GM23338 (cell line): Measurements from ENCODE around the gene TXNDC17. TPM values are rescaled to one million over a fixed set of nuclear protein-coding genes. Genes with fewer than 3 reads are reported as not detected.

Source experiments
- ATAC-seq: fragments of 200-7000 bp; cut with Tn5 transposase; 3 replicates; pipeline ENCODE4 v1.9.1; 2020
- DNase-seq: peaks from one replicate; pipeline ENCODE4 v3.0.0-alpha.2; 2015; ENCODE audit warnings: low spot score
- H2AFZ ChIP-seq: fragments of 200-600 bp; sonication (generic); 2 replicates; pipeline ENCODE4 v1.8.0; 2016; ENCODE audit warnings: antibody characterized with exemption, mild to moderate bottlenecking, moderate library complexity
- H3F3A ChIP-seq: fragments of 200-600 bp; sonication (generic); replicated peaks from 2 replicates; pipeline ENCODE4 v1.8.0; 2017; ENCODE audit warnings: antibody characterized with exemption, mixed run types, low read depth
- H3K27ac ChIP-seq: fragments of 200-600 bp; sonication (generic); 2 replicates; pipeline ENCODE4 v1.6.1; 2016; ENCODE audit warnings: low read depth
- H3K27me3 ChIP-seq: fragments of 200-600 bp; sonication (generic); 2 replicates; pipeline ENCODE4 v1.8.0; 2016; ENCODE audit warnings: mild to moderate bottlenecking, mixed run types, moderate library complexity; ENCODE audit not compliant: insufficient read depth
- H3K36me3 ChIP-seq: fragments of 200-600 bp; sonication (generic); 2 replicates; pipeline ENCODE4 v1.8.0; 2016; ENCODE audit warnings: mild to moderate bottlenecking; ENCODE audit not compliant: insufficient read depth
- H3K4me1 ChIP-seq: fragments of 200-600 bp; sonication (generic); 2 replicates; pipeline ENCODE4 v1.8.0; 2016; ENCODE audit warnings: mild to moderate bottlenecking, moderate library complexity; ENCODE audit not compliant: insufficient read depth
- H3K4me2 ChIP-seq: fragments of 200-600 bp; sonication (generic); 2 replicates; pipeline ENCODE4 v1.7.1; 2017; ENCODE audit warnings: mixed run types
- H3K4me3 ChIP-seq: fragments of 200-600 bp; sonication (generic); 2 replicates; pipeline ENCODE4 v1.6.1; 2016; ENCODE audit warnings: mixed run types
- H3K79me2 ChIP-seq: fragments of 200-600 bp; sonication (generic); replicated peaks from 2 replicates; pipeline ENCODE4 v1.8.0; 2017; ENCODE audit warnings: mild to moderate bottlenecking; ENCODE audit not compliant: insufficient read depth
- H3K9me2 ChIP-seq: fragments of 200-600 bp; sonication (generic); 2 replicates; pipeline ENCODE4 v1.8.0; 2017; ENCODE audit not compliant: insufficient read depth
- H4K20me1 ChIP-seq: fragments of 200-600 bp; sonication (generic); replicated peaks from 2 replicates; pipeline ENCODE4 v1.8.0; 2017; ENCODE audit warnings: mild to moderate bottlenecking; ENCODE audit not compliant: insufficient read depth
- H3K27ac Mint-ChIP-seq: 2 replicates; pipeline ENCODE4 v1.8.0; 2020; ENCODE audit warnings: inconsistent platforms, mild to moderate bottlenecking, moderate library complexity, mixed read lengths
- H3K27me3 Mint-ChIP-seq: 3 replicates; pipeline ENCODE4 v1.8.0; 2022; ENCODE audit warnings: low read depth, mild to moderate bottlenecking, moderate library complexity, mixed read lengths, inconsistent platforms; ENCODE audit not compliant: insufficient read depth, poor library complexity
- H3K36me3 Mint-ChIP-seq: 3 replicates; pipeline ENCODE4 v1.8.0; 2021; ENCODE audit warnings: low read depth, mild to moderate bottlenecking, inconsistent platforms, moderate library complexity, mixed read lengths
- H3K4me1 Mint-ChIP-seq: 3 replicates; pipeline ENCODE4 v1.8.0; 2020; ENCODE audit warnings: mild to moderate bottlenecking, inconsistent platforms, mixed read lengths
- H3K4me3 Mint-ChIP-seq: 3 replicates; pipeline ENCODE4 v1.8.0; 2021; ENCODE audit warnings: moderate library complexity, mild to moderate bottlenecking, inconsistent platforms, mixed read lengths
- H3K9me3 Mint-ChIP-seq: 3 replicates; pipeline ENCODE4 v1.8.0; 2020; ENCODE audit warnings: moderate library complexity, mild to moderate bottlenecking, inconsistent platforms, mixed read lengths
- CREB1 ChIP-seq: fragments of 250-450 bp; sonication (Bioruptor Pico); IDR thresholded peaks from 2 replicates; pipeline ENCODE4 v1.5.0; 2020; ENCODE audit warnings: low read depth, mild to moderate bottlenecking, moderate library complexity
- CTCF ChIP-seq, 2 experiments: fragments of 200-600 bp in 1 of 2; sonication (generic) in 1 of 2; conservative IDR thresholded peaks; 2 replicates each; pipeline versions ENCODE4 v1.5.1 to v1.6.1; 2016 to 2017; ENCODE audit warnings: antibody characterized with exemption in 2 of 2, low read depth in 2 of 2, mild to moderate bottlenecking in 2 of 2, moderate library complexity in 1 of 2
- EZH2 ChIP-seq: fragments of 200-600 bp; sonication (generic); IDR thresholded peaks from one replicate; pipeline ENCODE4 v1.8.0; 2017; ENCODE audit warnings: antibody characterized with exemption, mild to moderate bottlenecking, low read depth; ENCODE audit not compliant: unreplicated experiment
- EZH2phosphoT487 ChIP-seq: fragments of 200-600 bp; sonication (generic); IDR thresholded peaks from one replicate; pipeline ENCODE4 v1.8.1; 2018; ENCODE audit warnings: antibody characterized with exemption; ENCODE audit not compliant: unreplicated experiment
- JUNB ChIP-seq: IDR thresholded peaks from one replicate; pipeline ENCODE4 v1.6.1; 2016; ENCODE audit warnings: antibody characterized with exemption; ENCODE audit not compliant: unreplicated experiment
- NANOG ChIP-seq: IDR thresholded peaks from 2 replicates; pipeline ENCODE4 v1.6.1; 2016; ENCODE audit warnings: antibody characterized with exemption, borderline replicate concordance
- POLR2AphosphoS5 ChIP-seq: IDR thresholded peaks from 2 replicates; pipeline ENCODE4 v1.6.1; 2016; ENCODE audit warnings: antibody characterized with exemption, low read depth
- REST ChIP-seq: IDR thresholded peaks from one replicate; pipeline ENCODE4 v1.6.1; 2018; ENCODE audit warnings: antibody characterized with exemption; ENCODE audit not compliant: unreplicated experiment
- STAT1 ChIP-seq: IDR thresholded peaks from one replicate; pipeline ENCODE4 v1.6.1; 2016; ENCODE audit warnings: antibody characterized with exemption; ENCODE audit not compliant: unreplicated experiment
- ZNF114 ChIP-seq: fragments of 250-450 bp; sonication (Bioruptor Pico); IDR thresholded peaks from 2 replicates; pipeline ENCODE4 v1.5.0; 2020; ENCODE audit warnings: mild to moderate bottlenecking, moderate library complexity
- ZNF331 ChIP-seq: fragments of 250-450 bp; sonication (Bioruptor Pico); IDR thresholded peaks from 2 replicates; pipeline ENCODE4 v1.5.0; 2020; ENCODE audit warnings: low read depth, mild to moderate bottlenecking, moderate library complexity
- polyA plus RNA-seq: library from polyadenylated mRNA; unstranded; fragments of >200 nt; fragmentation: Nextera tagmentation; extraction: Ambion mirVana; gene quantifications from 2 replicates; pipeline ENCODE4 v1.2.1, GENCODE V29; 2016
- total RNA-seq: library from RNA; depleted of rRNA; stranded (reverse); fragments of >200 nt; shearing (Covaris generic); gene quantifications from 2 replicates; pipeline ENCODE4 v1.2.3, GENCODE V29; 2014
- TF ChIP-seq, protein P1 (sequence below): IDR thresholded peaks from 2 replicates; pipeline ENCODE4 v1.6.1; 2016; ENCODE audit warnings: antibody characterized with exemption
- TF ChIP-seq, protein P2 (sequence below): fragments of 250-450 bp; sonication (Bioruptor Pico); IDR thresholded peaks from 2 replicates; pipeline ENCODE4 v1.5.0; 2020; ENCODE audit warnings: mild to moderate bottlenecking, moderate library complexity

TXNDC17 gene
- total and polyA plus RNA-seq, 2 experiments from 2014 or later: 202 to 887 TPM

DNA sequence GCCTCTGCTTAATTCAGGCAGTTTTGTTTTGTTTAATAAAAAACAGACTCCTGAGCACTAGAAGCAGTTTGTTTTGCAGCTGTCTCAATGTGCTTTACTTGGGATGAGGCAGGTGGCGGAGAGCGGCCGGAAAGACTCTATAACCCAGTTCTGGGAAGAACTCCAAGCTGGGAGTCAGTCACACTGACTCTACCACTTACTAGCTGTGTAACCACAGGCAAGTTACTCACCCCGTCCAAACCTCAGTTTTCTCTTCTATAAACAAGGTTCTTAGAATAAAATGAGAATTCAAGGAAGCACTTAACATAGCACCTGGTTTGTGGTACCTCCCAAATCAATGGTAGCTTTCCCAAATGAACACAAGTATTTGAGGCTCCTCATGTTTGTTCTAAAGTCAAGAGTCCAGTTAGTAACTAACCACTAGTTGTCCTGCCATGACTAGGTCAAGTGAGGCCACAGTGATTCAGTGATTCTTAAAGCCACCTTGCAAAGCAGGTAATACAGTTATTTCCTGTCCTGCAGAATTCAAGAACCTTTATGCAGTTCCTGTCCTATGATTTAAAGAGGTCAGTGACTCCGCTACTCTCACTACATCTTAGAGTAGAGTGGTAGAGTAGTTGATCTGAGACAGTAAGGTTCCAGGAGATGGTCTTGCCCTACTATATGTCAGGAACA, 2.7 kb downstream of the TXNDC17 start:
- no peak overlapping the region for H2AFZ ChIP-seq
- H3K4me2 ChIP-seq: no peak overlapping the region
- peaks cover 9% of the 10 kb centered on the region for H3K27me3 Mint-ChIP-seq
- peaks cover 12% of the 10 kb centered on the region for H3K4me1 ChIP-seq
- H3K27ac ChIP-seq: no peak overlapping the region
- no peak for ATAC-seq
- peaks cover 65% of the 10 kb centered on the region for H3K79me2 ChIP-seq
- H3K27me3 ChIP-seq: no peaks in the 10 kb centered on the region
- no peaks in the 10 kb centered on the region for H3K9me2 ChIP-seq
- H3K27ac Mint-ChIP-seq: no peak overlapping the region
- H4K20me1 ChIP-seq: peaks cover 26% of the 10 kb centered on the region
- TF ChIP-seq POLR2AphosphoS5: no peak
- no peak for TF ChIP-seq EZH2
- no peak for TF ChIP-seq EZH2phosphoT487
- no peak for TF ChIP-seq JUNB
- TF ChIP-seq ZNF331 (CRISPR knock-in tag): no peak
- TF ChIP-seq ZNF114 (CRISPR knock-in tag): no peak
- no peak for TF ChIP-seq CTCF (conservative IDR thresholded peaks at IDR 0.05; ENCODE audit: low read depth in 2 of 2)
- TF ChIP-seq, protein P1, sequence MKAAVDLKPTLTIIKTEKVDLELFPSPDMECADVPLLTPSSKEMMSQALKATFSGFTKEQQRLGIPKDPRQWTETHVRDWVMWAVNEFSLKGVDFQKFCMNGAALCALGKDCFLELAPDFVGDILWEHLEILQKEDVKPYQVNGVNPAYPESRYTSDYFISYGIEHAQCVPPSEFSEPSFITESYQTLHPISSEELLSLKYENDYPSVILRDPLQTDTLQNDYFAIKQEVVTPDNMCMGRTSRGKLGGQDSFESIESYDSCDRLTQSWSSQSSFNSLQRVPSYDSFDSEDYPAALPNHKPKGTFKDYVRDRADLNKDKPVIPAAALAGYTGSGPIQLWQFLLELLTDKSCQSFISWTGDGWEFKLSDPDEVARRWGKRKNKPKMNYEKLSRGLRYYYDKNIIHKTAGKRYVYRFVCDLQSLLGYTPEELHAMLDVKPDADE: no peak
- no peak for TF ChIP-seq NANOG
- TF ChIP-seq STAT1: no peak
- TF ChIP-seq REST: no peak
- TF ChIP-seq CREB1 (CRISPR knock-in tag): no peak
- TF ChIP-seq, protein P2, sequence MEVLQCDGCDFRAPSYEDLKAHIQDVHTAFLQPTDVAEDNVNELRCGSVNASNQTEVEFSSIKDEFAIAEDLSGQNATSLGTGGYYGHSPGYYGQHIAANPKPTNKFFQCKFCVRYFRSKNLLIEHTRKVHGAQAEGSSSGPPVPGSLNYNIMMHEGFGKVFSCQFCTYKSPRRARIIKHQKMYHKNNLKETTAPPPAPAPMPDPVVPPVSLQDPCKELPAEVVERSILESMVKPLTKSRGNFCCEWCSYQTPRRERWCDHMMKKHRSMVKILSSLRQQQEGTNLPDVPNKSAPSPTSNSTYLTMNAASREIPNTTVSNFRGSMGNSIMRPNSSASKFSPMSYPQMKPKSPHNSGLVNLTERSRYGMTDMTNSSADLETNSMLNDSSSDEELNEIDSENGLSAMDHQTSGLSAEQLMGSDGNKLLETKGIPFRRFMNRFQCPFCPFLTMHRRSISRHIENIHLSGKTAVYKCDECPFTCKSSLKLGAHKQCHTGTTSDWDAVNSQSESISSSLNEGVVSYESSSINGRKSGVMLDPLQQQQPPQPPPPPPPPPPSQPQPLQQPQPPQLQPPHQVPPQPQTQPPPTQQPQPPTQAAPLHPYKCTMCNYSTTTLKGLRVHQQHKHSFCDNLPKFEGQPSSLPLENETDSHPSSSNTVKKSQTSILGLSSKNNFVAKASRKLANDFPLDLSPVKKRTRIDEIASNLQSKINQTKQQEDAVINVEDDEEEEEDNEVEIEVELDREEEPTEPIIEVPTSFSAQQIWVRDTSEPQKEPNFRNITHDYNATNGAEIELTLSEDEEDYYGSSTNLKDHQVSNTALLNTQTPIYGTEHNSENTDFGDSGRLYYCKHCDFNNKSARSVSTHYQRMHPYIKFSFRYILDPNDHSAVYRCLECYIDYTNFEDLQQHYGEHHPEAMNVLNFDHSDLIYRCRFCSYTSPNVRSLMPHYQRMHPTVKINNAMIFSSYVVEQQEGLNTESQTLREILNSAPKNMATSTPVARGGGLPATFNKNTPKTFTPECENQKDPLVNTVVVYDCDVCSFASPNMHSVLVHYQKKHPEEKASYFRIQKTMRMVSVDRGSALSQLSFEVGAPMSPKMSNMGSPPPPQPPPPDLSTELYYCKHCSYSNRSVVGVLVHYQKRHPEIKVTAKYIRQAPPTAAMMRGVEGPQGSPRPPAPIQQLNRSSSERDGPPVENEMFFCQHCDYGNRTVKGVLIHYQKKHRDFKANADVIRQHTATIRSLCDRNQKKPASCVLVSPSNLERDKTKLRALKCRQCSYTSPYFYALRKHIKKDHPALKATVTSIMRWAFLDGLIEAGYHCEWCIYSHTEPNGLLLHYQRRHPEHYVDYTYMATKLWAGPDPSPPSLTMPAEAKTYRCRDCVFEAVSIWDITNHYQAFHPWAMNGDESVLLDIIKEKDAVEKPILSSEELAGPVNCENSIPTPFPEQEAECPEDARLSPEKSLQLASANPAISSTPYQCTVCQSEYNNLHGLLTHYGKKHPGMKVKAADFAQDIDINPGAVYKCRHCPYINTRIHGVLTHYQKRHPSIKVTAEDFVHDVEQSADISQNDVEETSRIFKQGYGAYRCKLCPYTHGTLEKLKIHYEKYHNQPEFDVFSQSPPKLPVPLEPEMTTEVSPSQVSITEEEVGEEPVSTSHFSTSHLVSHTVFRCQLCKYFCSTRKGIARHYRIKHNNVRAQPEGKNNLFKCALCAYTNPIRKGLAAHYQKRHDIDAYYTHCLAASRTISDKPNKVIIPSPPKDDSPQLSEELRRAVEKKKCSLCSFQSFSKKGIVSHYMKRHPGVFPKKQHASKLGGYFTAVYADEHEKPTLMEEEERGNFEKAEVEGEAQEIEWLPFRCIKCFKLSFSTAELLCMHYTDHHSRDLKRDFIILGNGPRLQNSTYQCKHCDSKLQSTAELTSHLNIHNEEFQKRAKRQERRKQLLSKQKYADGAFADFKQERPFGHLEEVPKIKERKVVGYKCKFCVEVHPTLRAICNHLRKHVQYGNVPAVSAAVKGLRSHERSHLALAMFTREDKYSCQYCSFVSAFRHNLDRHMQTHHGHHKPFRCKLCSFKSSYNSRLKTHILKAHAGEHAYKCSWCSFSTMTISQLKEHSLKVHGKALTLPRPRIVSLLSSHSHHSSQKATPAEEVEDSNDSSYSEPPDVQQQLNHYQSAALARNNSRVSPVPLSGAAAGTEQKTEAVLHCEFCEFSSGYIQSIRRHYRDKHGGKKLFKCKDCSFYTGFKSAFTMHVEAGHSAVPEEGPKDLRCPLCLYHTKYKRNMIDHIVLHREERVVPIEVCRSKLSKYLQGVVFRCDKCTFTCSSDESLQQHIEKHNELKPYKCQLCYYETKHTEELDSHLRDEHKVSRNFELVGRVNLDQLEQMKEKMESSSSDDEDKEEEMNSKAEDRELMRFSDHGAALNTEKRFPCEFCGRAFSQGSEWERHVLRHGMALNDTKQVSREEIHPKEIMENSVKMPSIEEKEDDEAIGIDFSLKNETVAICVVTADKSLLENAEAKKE (CRISPR knock-in tag): no peak
- H3K4me3 Mint-ChIP-seq: no peak overlapping the region
- no peak for DNase-seq
- H3K4me1 Mint-ChIP-seq: peaks cover 19% of the 10 kb centered on the region; the same call in 2 of the 3 replicates
- no peak overlapping the region for H3K4me3 ChIP-seq
- peaks cover 12% of the 10 kb centered on the region; the same call in 1 of the 2 replicates for H3F3A ChIP-seq
- peaks cover 37% of the 10 kb centered on the region for H3K36me3 Mint-ChIP-seq
- H3K36me3 ChIP-seq: peaks cover 14% of the 10 kb centered on the region; the same call in 1 of the 2 replicates
- no peaks in the 10 kb centered on the region for H3K9me3 Mint-ChIP-seq
